ENCODE data around the gene CX3CR1.

CX3CR1 gene

DNA sequence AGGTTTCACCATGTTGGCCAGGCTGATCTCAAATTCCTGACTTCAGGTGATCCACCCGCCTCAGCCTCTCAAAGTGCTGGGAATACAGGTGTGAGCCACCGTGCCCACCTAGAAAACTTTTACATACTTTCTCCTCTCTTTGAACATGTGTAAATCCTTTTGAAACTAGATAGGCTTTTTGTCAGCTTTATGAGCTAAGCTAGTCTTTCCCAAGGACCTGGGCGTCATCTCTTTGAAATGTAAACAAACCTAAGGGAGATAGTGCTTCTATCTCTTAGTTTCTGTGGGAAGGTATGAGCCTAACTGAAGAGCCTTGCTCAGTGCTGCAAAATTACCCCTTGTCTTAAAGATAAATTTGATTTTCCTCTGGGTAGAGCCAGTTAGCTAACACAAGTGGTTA, 4.8 kb downstream of the CX3CR1 start:
- Histone ChIP-seq H3K9me2 (replicated peaks; ENCODE audit: control insufficient read depth, low read length) (no peaks in the 10 kb centered on the region), H3K36me3 (ENCODE audit: control insufficient read depth, low read length) (no peaks in the 10 kb centered on the region), H3K4me1 (ENCODE audit: control insufficient read depth, low read length) (peaks cover 4% of the 10 kb centered on the region; the same call in 1 of the 2 replicates), H3K4me2 (ENCODE audit: low read length) (no peak overlapping the region), H3K27ac (ENCODE audit: low read depth, low read length) (no peak overlapping the region), H3K27me3 (ENCODE audit: control insufficient read depth, low read length) (no peaks in the 10 kb centered on the region), H3K4me3 (ENCODE audit: low read length) (no peak overlapping the region), H4K20me1 (ENCODE audit: control insufficient read depth, insufficient read depth, low read depth, low read length) (no peaks in the 10 kb centered on the region), H3F3A (ENCODE audit: control insufficient read depth, insufficient read depth) (no peaks in the 10 kb centered on the region), H3K9me3 (ENCODE audit: control insufficient read depth, insufficient read depth, low read length) (no peaks in the 10 kb centered on the region), H3K79me2 (ENCODE audit: control insufficient read depth, low read length) (no peaks in the 10 kb centered on the region)
- no peak for TF ChIP-seq EZH2phosphoT487 (IDR thresholded peaks at IDR 0.05; ENCODE audit: borderline replicate concordance, low read length)
- TF ChIP-seq, protein P1, sequence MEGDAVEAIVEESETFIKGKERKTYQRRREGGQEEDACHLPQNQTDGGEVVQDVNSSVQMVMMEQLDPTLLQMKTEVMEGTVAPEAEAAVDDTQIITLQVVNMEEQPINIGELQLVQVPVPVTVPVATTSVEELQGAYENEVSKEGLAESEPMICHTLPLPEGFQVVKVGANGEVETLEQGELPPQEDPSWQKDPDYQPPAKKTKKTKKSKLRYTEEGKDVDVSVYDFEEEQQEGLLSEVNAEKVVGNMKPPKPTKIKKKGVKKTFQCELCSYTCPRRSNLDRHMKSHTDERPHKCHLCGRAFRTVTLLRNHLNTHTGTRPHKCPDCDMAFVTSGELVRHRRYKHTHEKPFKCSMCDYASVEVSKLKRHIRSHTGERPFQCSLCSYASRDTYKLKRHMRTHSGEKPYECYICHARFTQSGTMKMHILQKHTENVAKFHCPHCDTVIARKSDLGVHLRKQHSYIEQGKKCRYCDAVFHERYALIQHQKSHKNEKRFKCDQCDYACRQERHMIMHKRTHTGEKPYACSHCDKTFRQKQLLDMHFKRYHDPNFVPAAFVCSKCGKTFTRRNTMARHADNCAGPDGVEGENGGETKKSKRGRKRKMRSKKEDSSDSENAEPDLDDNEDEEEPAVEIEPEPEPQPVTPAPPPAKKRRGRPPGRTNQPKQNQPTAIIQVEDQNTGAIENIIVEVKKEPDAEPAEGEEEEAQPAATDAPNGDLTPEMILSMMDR (IDR thresholded peaks at IDR 0.05; ENCODE audit: low read depth, low read length, poor library complexity, severe bottlenecking) = no peak

DNA sequence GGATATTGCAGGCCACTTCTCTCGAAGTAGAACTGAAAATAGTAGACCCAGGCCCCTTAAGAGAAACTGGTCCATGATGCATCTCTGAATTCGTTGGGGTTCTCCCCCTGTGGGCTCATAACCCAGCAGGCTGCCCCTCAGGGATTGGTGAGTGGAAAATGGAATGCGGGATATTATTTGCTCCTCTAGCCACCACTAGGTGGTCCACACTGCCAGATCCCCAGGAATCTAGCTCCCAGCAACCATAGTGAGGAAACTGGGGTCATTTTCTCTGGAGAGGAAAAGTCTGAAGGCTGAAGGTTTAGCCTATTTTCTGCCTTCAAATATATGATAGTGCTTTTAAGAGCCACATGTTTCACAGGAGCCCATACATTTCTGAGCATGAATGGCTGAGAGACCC, 6.7 kb downstream of the CX3CR1 start:
- H3K9me2 ChIP-seq (replicated peaks; ENCODE audit: control insufficient read depth, low read length) = no peaks in the 10 kb centered on the region
- no peak overlapping the region for H3K4me3 ChIP-seq (ENCODE audit: low read length)
- H3K9me3 ChIP-seq (ENCODE audit: control insufficient read depth, insufficient read depth, low read length) = no peaks in the 10 kb centered on the region
- H3K79me2 ChIP-seq (ENCODE audit: control insufficient read depth, low read length) = no peaks in the 10 kb centered on the region
- no peak overlapping the region for H3K27ac ChIP-seq (ENCODE audit: low read depth, low read length)
- no peak overlapping the region for H3K4me2 ChIP-seq (ENCODE audit: low read length)
- no peaks in the 10 kb centered on the region for H3K27me3 ChIP-seq (ENCODE audit: control insufficient read depth, low read length)
- H3F3A ChIP-seq (ENCODE audit: control insufficient read depth, insufficient read depth) = no peaks in the 10 kb centered on the region
- H4K20me1 ChIP-seq (ENCODE audit: control insufficient read depth, insufficient read depth, low read depth, low read length) = no peaks in the 10 kb centered on the region
- TF ChIP-seq EZH2phosphoT487 (IDR thresholded peaks at IDR 0.05; ENCODE audit: borderline replicate concordance, low read length) = no peak
- TF ChIP-seq, protein P1 (IDR thresholded peaks at IDR 0.05; ENCODE audit: low read depth, low read length, poor library complexity, severe bottlenecking) = peak; percentile 26
- no peaks in the 10 kb centered on the region for H3K4me1 ChIP-seq (ENCODE audit: control insufficient read depth, low read length)
- H3K36me3 ChIP-seq (ENCODE audit: control insufficient read depth, low read length) = no peaks in the 10 kb centered on the region

DNA sequence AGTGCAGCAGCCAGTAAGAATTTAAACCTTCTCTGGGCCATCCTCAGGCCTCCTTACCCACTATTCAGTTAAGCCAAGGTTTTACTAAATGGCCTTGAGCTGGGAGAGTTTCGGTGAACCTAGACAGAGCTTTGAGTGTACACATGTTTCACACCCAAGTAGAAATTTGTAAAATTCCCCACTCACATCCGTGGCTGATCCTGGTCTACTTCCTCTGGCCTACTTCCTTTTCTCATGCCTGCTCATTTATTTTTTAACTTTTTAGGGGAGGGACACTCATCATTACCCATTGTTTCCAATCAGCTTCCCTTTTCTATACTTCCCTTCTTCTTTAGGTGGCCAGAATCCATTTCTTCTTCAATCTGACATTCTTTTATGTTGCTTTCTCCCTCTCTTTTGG, 7.6 kb downstream of the CX3CR1 start:
- Histone ChIP-seq H3K4me3 (ENCODE audit: low read length) (no peak overlapping the region), H3K79me2 (ENCODE audit: control insufficient read depth, low read length) (no peaks in the 10 kb centered on the region), H3K9me3 (ENCODE audit: control insufficient read depth, insufficient read depth, low read length) (no peaks in the 10 kb centered on the region), H4K20me1 (ENCODE audit: control insufficient read depth, insufficient read depth, low read depth, low read length) (no peaks in the 10 kb centered on the region), H3K27ac (ENCODE audit: low read depth, low read length) (no peak overlapping the region), H3K4me2 (ENCODE audit: low read length) (no peak overlapping the region), H3F3A (ENCODE audit: control insufficient read depth, insufficient read depth) (no peaks in the 10 kb centered on the region), H3K36me3 (ENCODE audit: control insufficient read depth, low read length) (no peaks in the 10 kb centered on the region), H3K4me1 (ENCODE audit: control insufficient read depth, low read length) (no peaks in the 10 kb centered on the region), H3K27me3 (ENCODE audit: control insufficient read depth, low read length) (no peaks in the 10 kb centered on the region), H3K9me2 (replicated peaks; ENCODE audit: control insufficient read depth, low read length) (no peaks in the 10 kb centered on the region)
- TF ChIP-seq, protein P1 (IDR thresholded peaks at IDR 0.05; ENCODE audit: low read depth, low read length, poor library complexity, severe bottlenecking) = no peak
- TF ChIP-seq EZH2phosphoT487 (IDR thresholded peaks at IDR 0.05; ENCODE audit: borderline replicate concordance, low read length) = no peak
